Mesothelial cell of epicardium (in vitro differentiated cells): ENCODE data around the gene GRK4. TPM values are rescaled to one million over a fixed set of nuclear protein-coding genes. Genes with fewer than 3 reads are reported as not detected.

Experiments
- DNase-seq, 2 experiments: peaks; one replicate each; pipeline ENCODE4 v3.0.0; 2021; ENCODE audit warnings: low spot score in 2 of 2; ENCODE audit not compliant: unreplicated experiment in 2 of 2
- H3K27ac Mint-ChIP-seq: 2 replicates; pipeline ENCODE4 v1.8.0; 2021; ENCODE audit warnings: mixed read lengths
- H3K27me3 Mint-ChIP-seq: 2 replicates; pipeline ENCODE4 v1.8.0; 2021; ENCODE audit warnings: low read depth, mixed read lengths
- H3K36me3 Mint-ChIP-seq: 2 replicates; pipeline ENCODE4 v1.8.0; 2021; ENCODE audit warnings: mixed read lengths
- H3K4me1 Mint-ChIP-seq: 2 replicates; pipeline ENCODE4 v1.8.0; 2021; ENCODE audit warnings: mixed read lengths
- H3K4me3 Mint-ChIP-seq: 2 replicates; pipeline ENCODE4 v1.8.0; 2021; ENCODE audit warnings: mild to moderate bottlenecking, moderate library complexity, mixed read lengths
- H3K9me3 Mint-ChIP-seq: 2 replicates; pipeline ENCODE4 v1.8.0; 2021; ENCODE audit warnings: mixed read lengths
- total RNA-seq: library from RNA; stranded (reverse); gene quantifications from 3 replicates; pipeline ENCODE4 v1.2.1, GENCODE V29; 2021
- TF ChIP-seq, protein P1 (sequence below): fragments of 200-600 bp; sonication (generic); IDR thresholded peaks from one replicate; pipeline ENCODE4 v1.5.0; 2021; ENCODE audit warnings: antibody characterized with exemption; ENCODE audit not compliant: unreplicated experiment

Gene GRK4
- total RNA-seq, 1 donor from 2014 or later = 18.4 TPM

GRCh38 chr4:3016961-3017360 lies 53.6 kb downstream of the GRK4 start:
- no peaks in the 10 kb centered on the region for H3K27me3 Mint-ChIP-seq
- TF ChIP-seq, protein P1, sequence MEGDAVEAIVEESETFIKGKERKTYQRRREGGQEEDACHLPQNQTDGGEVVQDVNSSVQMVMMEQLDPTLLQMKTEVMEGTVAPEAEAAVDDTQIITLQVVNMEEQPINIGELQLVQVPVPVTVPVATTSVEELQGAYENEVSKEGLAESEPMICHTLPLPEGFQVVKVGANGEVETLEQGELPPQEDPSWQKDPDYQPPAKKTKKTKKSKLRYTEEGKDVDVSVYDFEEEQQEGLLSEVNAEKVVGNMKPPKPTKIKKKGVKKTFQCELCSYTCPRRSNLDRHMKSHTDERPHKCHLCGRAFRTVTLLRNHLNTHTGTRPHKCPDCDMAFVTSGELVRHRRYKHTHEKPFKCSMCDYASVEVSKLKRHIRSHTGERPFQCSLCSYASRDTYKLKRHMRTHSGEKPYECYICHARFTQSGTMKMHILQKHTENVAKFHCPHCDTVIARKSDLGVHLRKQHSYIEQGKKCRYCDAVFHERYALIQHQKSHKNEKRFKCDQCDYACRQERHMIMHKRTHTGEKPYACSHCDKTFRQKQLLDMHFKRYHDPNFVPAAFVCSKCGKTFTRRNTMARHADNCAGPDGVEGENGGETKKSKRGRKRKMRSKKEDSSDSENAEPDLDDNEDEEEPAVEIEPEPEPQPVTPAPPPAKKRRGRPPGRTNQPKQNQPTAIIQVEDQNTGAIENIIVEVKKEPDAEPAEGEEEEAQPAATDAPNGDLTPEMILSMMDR = no peak
- DNase-seq = no peak
- no peak overlapping the region for H3K4me3 Mint-ChIP-seq
- H3K36me3 Mint-ChIP-seq = no peaks in the 10 kb centered on the region
- no peaks in the 10 kb centered on the region for H3K9me3 Mint-ChIP-seq
- no peak overlapping the region for H3K27ac Mint-ChIP-seq
- H3K4me1 Mint-ChIP-seq = no peaks in the 10 kb centered on the region

DNA sequence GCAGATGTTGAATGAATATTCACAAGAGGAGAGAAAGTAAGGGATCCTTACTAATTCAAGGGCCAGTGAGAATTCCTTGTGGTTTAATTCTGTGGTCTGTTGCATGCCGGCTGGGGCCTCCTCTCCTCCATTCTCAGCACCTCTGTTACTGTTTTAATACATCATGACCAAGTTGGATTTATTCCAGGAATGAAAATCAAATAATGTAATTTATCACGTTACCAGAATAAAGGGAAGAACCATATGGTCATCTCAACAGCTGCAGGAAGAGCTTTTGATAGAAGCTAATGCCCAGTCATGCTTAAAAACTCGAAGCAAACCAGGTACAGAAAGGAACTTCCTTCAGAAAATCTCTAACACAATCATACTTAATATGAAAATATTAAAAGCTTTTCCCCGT lies 54.1 kb downstream of the GRK4 start:
- Mint-ChIP-seq H3K9me3 (no peaks in the 10 kb centered on the region), H3K27me3 (no peaks in the 10 kb centered on the region), H3K36me3 (no peaks in the 10 kb centered on the region), H3K27ac (no peak overlapping the region), H3K4me1 (no peaks in the 10 kb centered on the region), H3K4me3 (no peak overlapping the region)
- TF ChIP-seq, protein P1 = no peak
- no peak for DNase-seq

- H3K27ac Mint-ChIP-seq = no peak overlapping the region
- no peaks in the 10 kb centered on the region for H3K4me1 Mint-ChIP-seq
- no peak overlapping the region for H3K4me3 Mint-ChIP-seq
- DNase-seq = no peak
- H3K27me3 Mint-ChIP-seq = no peaks in the 10 kb centered on the region
- no peaks in the 10 kb centered on the region for H3K36me3 Mint-ChIP-seq
- peaks cover 5% of the 10 kb centered on the region for H3K9me3 Mint-ChIP-seq
- TF ChIP-seq, protein P1 = no peak
Measured at GRCh38 chr4:3019145-3019846, 55.9 kb downstream of the GRK4 start.

GRCh38 chr4:3021127-3021526 lies 57.8 kb downstream of the GRK4 start:
- TF ChIP-seq, protein P1 = no peak
- H3K27ac Mint-ChIP-seq = no peak overlapping the region
- H3K4me1 Mint-ChIP-seq = no peaks in the 10 kb centered on the region
- peaks cover 5% of the 10 kb centered on the region for H3K9me3 Mint-ChIP-seq
- H3K4me3 Mint-ChIP-seq = no peak overlapping the region
- no peaks in the 10 kb centered on the region for H3K36me3 Mint-ChIP-seq
- H3K27me3 Mint-ChIP-seq = no peaks in the 10 kb centered on the region
- DNase-seq = no peak

DNA sequence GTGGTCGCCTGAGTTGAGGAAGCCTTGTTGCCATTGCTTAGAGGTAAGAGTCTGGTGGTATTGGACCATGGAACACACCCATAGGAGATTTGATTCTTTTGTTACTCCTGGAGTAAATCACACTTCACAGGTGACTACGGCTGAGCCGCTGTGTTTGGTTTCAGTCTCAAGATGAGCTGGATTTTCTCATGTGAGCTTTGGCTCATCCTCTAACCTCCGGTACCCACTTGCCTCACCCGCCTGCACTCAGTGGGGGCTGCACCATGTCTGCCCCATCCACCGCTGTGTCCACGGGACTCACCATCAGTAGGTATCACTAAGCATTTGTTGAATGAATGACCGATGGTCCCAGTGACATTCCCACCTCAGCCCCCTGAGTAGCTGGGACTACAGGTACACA lies 58.3 kb downstream of the GRK4 start:
- TF ChIP-seq, protein P1 = no peak
- Mint-ChIP-seq H3K9me3 (peaks cover 5% of the 10 kb centered on the region), H3K4me3 (no peak overlapping the region), H3K4me1 (no peaks in the 10 kb centered on the region), H3K27me3 (no peaks in the 10 kb centered on the region), H3K36me3 (no peaks in the 10 kb centered on the region), H3K27ac (no peak overlapping the region)
- DNase-seq = no peak

- Mint-ChIP-seq H3K4me3 (no peak overlapping the region), H3K27ac (no peak overlapping the region), H3K27me3 (no peaks in the 10 kb centered on the region), H3K36me3 (no peaks in the 10 kb centered on the region), H3K9me3 (peaks cover 5% of the 10 kb centered on the region), H3K4me1 (no peaks in the 10 kb centered on the region)
- DNase-seq = no peak
- TF ChIP-seq, protein P1 = no peak
Measured at GRCh38 chr4:3022112-3022511, 58.7 kb downstream of the GRK4 start.
